Endodermal cell (in vitro differentiated cells): ENCODE data around the gene BTF3. TPM values are rescaled to one million over a fixed set of nuclear protein-coding genes. Genes with fewer than 3 reads are reported as not detected.

Experiments
- DNase-seq: peaks from one replicate; pipeline ENCODE4 v3.0.0-alpha.2; 2017
- H3K27ac ChIP-seq: 2 replicates; pipeline ENCODE4 v1.5.1; 2013; ENCODE audit warnings: mild to moderate bottlenecking, low read depth, low read length, moderate library complexity
- H3K27me3 ChIP-seq: 2 replicates; pipeline ENCODE4 v1.6.1; 2013; ENCODE audit warnings: mild to moderate bottlenecking, low read length, moderate library complexity; ENCODE audit not compliant: insufficient read depth, control insufficient read depth, poor library complexity, severe bottlenecking
- H3K36me3 ChIP-seq: 2 replicates; pipeline ENCODE4 v1.7.0; 2013; ENCODE audit warnings: mild to moderate bottlenecking, low read length, moderate library complexity; ENCODE audit not compliant: control insufficient read depth, insufficient read depth
- H3K4me1 ChIP-seq: one replicate; pipeline ENCODE4 v1.7.0; 2013; ENCODE audit warnings: low read length; ENCODE audit not compliant: control insufficient read depth, insufficient read depth
- H3K4me3 ChIP-seq: 2 replicates; pipeline ENCODE4 v1.5.1; 2013; ENCODE audit warnings: mild to moderate bottlenecking, low read length, moderate library complexity
- H3K9ac ChIP-seq: 2 replicates; pipeline ENCODE4 v1.6.1; 2013; ENCODE audit warnings: mild to moderate bottlenecking, low read length, moderate library complexity; ENCODE audit not compliant: poor library complexity, severe bottlenecking; ENCODE audit errors: extremely low read depth
- H3K9me3 ChIP-seq: 2 replicates; pipeline ENCODE4 v1.6.1; 2013; ENCODE audit warnings: mild to moderate bottlenecking, low read length, moderate library complexity; ENCODE audit not compliant: control insufficient read depth
- H3K27ac Mint-ChIP-seq: 2 replicates; pipeline ENCODE4 v1.8.0; 2020; ENCODE audit warnings: mixed read lengths
- H3K27me3 Mint-ChIP-seq: 2 replicates; pipeline ENCODE4 v1.8.0; 2021; ENCODE audit warnings: mild to moderate bottlenecking, mixed read lengths; ENCODE audit not compliant: insufficient read depth
- H3K36me3 Mint-ChIP-seq: 2 replicates; pipeline ENCODE4 v1.8.0; 2020; ENCODE audit warnings: low read depth, mixed read lengths
- H3K4me1 Mint-ChIP-seq: 2 replicates; pipeline ENCODE4 v1.8.0; 2020; ENCODE audit warnings: mixed read lengths
- H3K4me3 Mint-ChIP-seq: 2 replicates; pipeline ENCODE4 v1.8.0; 2020; ENCODE audit warnings: mild to moderate bottlenecking, moderate library complexity, mixed read lengths
- H3K9me3 Mint-ChIP-seq: 2 replicates; pipeline ENCODE4 v1.8.0; 2020; ENCODE audit warnings: mild to moderate bottlenecking, mixed read lengths
- CTCF ChIP-seq: fragments of 200-600 bp; sonication (generic); conservative IDR thresholded peaks from 2 replicates; pipeline ENCODE4 v1.5.0; 2021; ENCODE audit warnings: antibody characterized with exemption, mild to moderate bottlenecking
- WGBS, 2 experiments: methylation state at CpG; one replicate each; pipeline versions ENCODE4 v1.1.5 to v1.1.7; 2013; ENCODE audit warnings: missing lambda C conversion rate in 2 of 2, mixed read lengths in 1 of 2; ENCODE audit not compliant: insufficient coverage in 1 of 2, insufficient read length in 1 of 2; 5-methylcytosine and 5-hydroxymethylcytosine counted together
- total RNA-seq, 2 donors: library from RNA; stranded (reverse); fragmentation: NEBNext Ultra II Directional in 1 of 2; extraction: Animal tissue kit (Norgen Biotek cat#: 25700) in 1 of 2; gene quantifications; 2 replicates in 1 of 2; 3 replicates in 1 of 2; pipeline ENCODE4 v1.2.1, GENCODE V29; 2021

BTF3 gene
- total RNA-seq, 2 donors from 2014 or later, result 671 to 739 TPM

- peak overlapping the region; percentile 96 for H3K4me3 Mint-ChIP-seq
- 5 to 10% methylated on average over 10 to 12 of the region's 12 CpGs for WGBS, 2 experiments
- Histone ChIP-seq H3K9me3 (no peaks in the 10 kb centered on the region), H3K9ac (peak overlapping the region; percentile 94), H3K36me3 (peaks cover 46% of the 10 kb centered on the region), H3K27ac (peak overlapping the region; percentile 81), H3K4me1 (peaks cover 9% of the 10 kb centered on the region), H3K27me3 (no peaks in the 10 kb centered on the region), H3K4me3 (peak overlapping the region; percentile 99)
- TF ChIP-seq CTCF, result no peak
- peak overlapping the region; percentile 98 for H3K27ac Mint-ChIP-seq
- peaks cover 41% of the 10 kb centered on the region for H3K4me1 Mint-ChIP-seq
- no peak for DNase-seq
- no peaks in the 10 kb centered on the region for H3K9me3 Mint-ChIP-seq
- H3K36me3 Mint-ChIP-seq, result peaks cover 39% of the 10 kb centered on the region
- H3K27me3 Mint-ChIP-seq, result peaks cover 2% of the 10 kb centered on the region
Observed at GRCh38 chr5:73499187-73499586, 945 bp downstream of the BTF3 start.

GRCh38 chr5:73499756-73500155 is 1.5 kb downstream of the BTF3 start:
- Mint-ChIP-seq H3K4me3 (peak overlapping the region; percentile 96), H3K27me3 (no peaks in the 10 kb centered on the region), H3K27ac (peak overlapping the region; percentile 98), H3K4me1 (peaks cover 38% of the 10 kb centered on the region), H3K36me3 (peaks cover 44% of the 10 kb centered on the region), H3K9me3 (no peaks in the 10 kb centered on the region)
- Histone ChIP-seq H3K4me1 (peaks cover 6% of the 10 kb centered on the region), H3K4me3 (peak overlapping the region; percentile 99), H3K27me3 (no peaks in the 10 kb centered on the region), H3K36me3 (peaks cover 52% of the 10 kb centered on the region), H3K9ac (peak overlapping the region; percentile 94), H3K27ac (no peak overlapping the region), H3K9me3 (no peaks in the 10 kb centered on the region)
- no peak for DNase-seq
- 86% methylated on average over 2 of the region's 2 CpGs; no CpG with 5 or more reads in 1 of the 2 experiments for WGBS, 2 experiments
- TF ChIP-seq CTCF, result no peak

- Mint-ChIP-seq H3K27ac (no peak overlapping the region), H3K9me3 (no peaks in the 10 kb centered on the region), H3K36me3 (peaks cover 54% of the 10 kb centered on the region), H3K4me3 (no peak overlapping the region), H3K4me1 (peaks cover 28% of the 10 kb centered on the region), H3K27me3 (no peaks in the 10 kb centered on the region)
- H3K27me3 ChIP-seq, result no peaks in the 10 kb centered on the region
- no peak for TF ChIP-seq CTCF
- no peak overlapping the region for H3K27ac ChIP-seq
- no peaks in the 10 kb centered on the region for H3K9me3 ChIP-seq
- DNase-seq, result no peak
- no peak overlapping the region for H3K4me3 ChIP-seq
- no peak overlapping the region for H3K9ac ChIP-seq
- WGBS, 2 experiments, result 97 to 100% methylated on average over 2 of the region's 2 CpGs
- H3K36me3 ChIP-seq, result peaks cover 68% of the 10 kb centered on the region
- peaks cover 5% of the 10 kb centered on the region for H3K4me1 ChIP-seq
Observed at GRCh38 chr5:73501406-73501805, 3.2 kb downstream of the BTF3 start.
